GM12878 (cell line): ENCODE results near the gene TRAP1. TPM values are rescaled to one million over a fixed set of nuclear protein-coding genes. Genes with fewer than 3 reads are reported as not detected.

Source experiments
- ATAC-seq: fragments of 200-7000 bp; cut with Tn5 transposase; 3 replicates; pipeline ENCODE4 v1.9.1; 2020; ENCODE audit warnings: mild to moderate bottlenecking, moderate library complexity
- BruUV-seq: library from RNA; stranded (reverse); fragments of 400-500 nt; replicated peaks from 2 replicates; lab custom pipeline; 2021; lab: Mats Ljungman, UMichigan
- CTCF ChIA-PET: fragments of 300-600 bp; sonication (Branson Sonifier 250); formaldehyde crosslinking; extraction: SDS; loops from one replicate; lab custom pipeline; 2021; ENCODE audit warnings: inconsistent platforms; lab: Yijun Ruan, JAX
- POLR2A ChIA-PET: fragments of 350-600 bp; formaldehyde crosslinking; extraction: SDS; loops from one replicate; lab custom pipeline; 2021; ENCODE audit warnings: inconsistent platforms; lab: Charles Lee
- RAD21 ChIA-PET: fragments of 300-600 bp; sonication (Branson Sonifier 250); formaldehyde crosslinking; loops from one replicate; lab custom pipeline; 2023; ENCODE audit warnings: antibody characterized with exemption; ENCODE audit not compliant: unreplicated experiment; lab: Charles Lee
- SMC1A ChIA-PET: fragments of 300-600 bp; sonication (Branson Sonifier 250); formaldehyde crosslinking; loops from one replicate; lab custom pipeline; 2023; ENCODE audit not compliant: unreplicated experiment, uncharacterized antibody; lab: Charles Lee
- DNase-seq: peaks from one replicate; pipeline ENCODE4 v3.0.0-alpha.2; 2011; ENCODE audit warnings: low read depth, low spot score
- FAIRE-seq: peaks from 3 replicates; lab custom pipeline; 2011; peaks lifted over from hg19 to GRCh38; lab: Jason Lieb, UNC
- H2AFZ ChIP-seq: 2 replicates; pipeline ENCODE4 v1.6.0; 2011; ENCODE audit warnings: low read depth, low read length, control low read depth; ENCODE audit not compliant: control insufficient read depth
- H3K27ac ChIP-seq: 2 replicates; pipeline ENCODE4 v1.5.1; 2011; ENCODE audit warnings: control low read depth; ENCODE audit not compliant: control insufficient read depth, insufficient read depth
- H3K27me3 ChIP-seq, 2 experiments: replicated peaks in 1 of 2; 2 replicates each; pipeline versions ENCODE4 v1.6.0 to v1.6.1; 2011; ENCODE audit warnings: low read length in 1 of 2; ENCODE audit not compliant: control insufficient read depth in 2 of 2, insufficient read depth in 2 of 2
- H3K36me3 ChIP-seq, 2 experiments: 2 replicates each; pipeline ENCODE4 v1.5.1; 2011; ENCODE audit warnings: low read length in 1 of 2; ENCODE audit not compliant: control insufficient read depth in 2 of 2, insufficient read depth in 2 of 2
- H3K4me1 ChIP-seq: 2 replicates; pipeline ENCODE4 v1.6.1; 2011; ENCODE audit warnings: mild to moderate bottlenecking, low read length, moderate library complexity, mixed read lengths; ENCODE audit not compliant: control insufficient read depth, insufficient read depth
- H3K4me2 ChIP-seq: 2 replicates; pipeline ENCODE4 v1.6.0; 2011; ENCODE audit warnings: control low read depth; ENCODE audit not compliant: control insufficient read depth, insufficient read depth
- H3K4me3 ChIP-seq: fragments of 200-600 bp; sonication (generic); 2 replicates; pipeline ENCODE4 v1.5.1; 2016
- H3K79me2 ChIP-seq: 2 replicates; pipeline ENCODE4 v1.6.0; 2011; ENCODE audit warnings: low read length; ENCODE audit not compliant: control insufficient read depth, insufficient read depth
- H3K9ac ChIP-seq: 2 replicates; pipeline ENCODE4 v1.8.0; 2011; ENCODE audit warnings: low read length, control low read depth, mixed read lengths; ENCODE audit not compliant: control insufficient read depth, insufficient read depth
- H3K9me3 ChIP-seq: replicated peaks from 3 replicates; pipeline ENCODE4 v1.5.1; 2011; ENCODE audit warnings: mild to moderate bottlenecking, low read length; ENCODE audit not compliant: control insufficient read depth, insufficient read depth
- H4K20me1 ChIP-seq: 2 replicates; pipeline ENCODE4 v1.6.0; 2011; ENCODE audit not compliant: control insufficient read depth, insufficient read depth
- CBFB ChIP-seq: IDR thresholded peaks from 2 replicates; pipeline ENCODE4 v1.6.1; 2016; ENCODE audit warnings: antibody characterized with exemption, low read depth
- EED ChIP-seq: sonication (generic); IDR thresholded peaks from 2 replicates; pipeline ENCODE4 v1.6.1; 2016; ENCODE audit warnings: antibody characterized with exemption, low read depth
- IRF3 ChIP-seq: fragments of 450-650 bp; IDR thresholded peaks from 2 replicates; pipeline ENCODE4 v1.6.1; 2014; ENCODE audit warnings: mild to moderate bottlenecking
- JUNB ChIP-seq: IDR thresholded peaks from 2 replicates; pipeline ENCODE4 v1.6.1; 2016; ENCODE audit warnings: antibody characterized with exemption, mild to moderate bottlenecking
- NFIC ChIP-seq: IDR thresholded peaks from 2 replicates; pipeline ENCODE4 v1.6.1; 2012; ENCODE audit warnings: low read depth, mild to moderate bottlenecking, inconsistent platforms, low read length, moderate library complexity
- NFXL1 ChIP-seq: fragments of 450-650 bp; IDR thresholded peaks from 2 replicates; pipeline ENCODE4 v1.6.1; 2017; ENCODE audit warnings: antibody characterized with exemption, mild to moderate bottlenecking, borderline replicate concordance
- WGBS: methylation state at CpG from one replicate; pipeline ENCODE4 v1.1.6; 2016; ENCODE audit warnings: low lambda C conversion rate; ENCODE audit not compliant: insufficient replicate concordance, insufficient coverage; ENCODE audit errors: missing lambda C conversion rate; 5-methylcytosine and 5-hydroxymethylcytosine counted together
- in situ Hi-C: fragments of 300-500 bp; cut with MboI; formaldehyde crosslinking; loops from 9 replicates; pipeline ENCODE4 v1.14.3; 2018; ENCODE audit warnings: mixed read lengths
- intact Hi-C: fragments of 100-400 bp; cut with micrococcal nuclease; formaldehyde crosslinking; loops from one replicate; pipeline ENCODE4 v1.14.2; 2022; ENCODE audit not compliant: unreplicated experiment
- polyA plus RNA-seq, 11 experiments: library from polyadenylated mRNA; depleted of rRNA in 4 of 11; unstranded in 6 of 11; stranded (reverse) in 5 of 11; fragments of >200 nt; fragmentation: Nextera tagmentation in 4 of 11; fragmentation: Illumina TruSeq in 1 of 11; extraction: Ambion mirVana in 4 of 11; extraction: Trizol in 1 of 11; gene quantifications; 1 replicate in 1 of 11; 2 replicates in 10 of 11; pipeline versions ENCODE4 v1.2.1 to v1.2.3, GENCODE V29; 2011 to 2016; ENCODE audit warnings: inconsistent platforms in 2 of 11, missing spikeins in 2 of 11, low read depth in 1 of 11
- total RNA-seq, 4 experiments: library from RNA; depleted of rRNA in 3 of 4; stranded (reverse); fragments of >200 nt in 3 of 4; fragmentation: Illumina TruSeq in 1 of 4; extraction: Trizol in 1 of 4; gene quantifications; 2 replicates each; pipeline versions ENCODE4 v1.2.1 to v1.2.3, GENCODE V29; 2013 to 2021
- TF ChIP-seq, protein P1 (sequence below): fragments of 450-650 bp; IDR thresholded peaks from 2 replicates; pipeline ENCODE4 v1.6.1; 2017; ENCODE audit warnings: mild to moderate bottlenecking, low read depth, inconsistent platforms; ENCODE audit not compliant: poor library complexity, severe bottlenecking
- TF ChIP-seq, protein P2 (sequence below): fragments of 450-650 bp; IDR thresholded peaks from 2 replicates; pipeline ENCODE4 v1.6.1; 2017; ENCODE audit warnings: mild to moderate bottlenecking, moderate library complexity
- TF ChIP-seq, protein P3 (sequence below): IDR thresholded peaks from 2 replicates; pipeline ENCODE4 v1.6.1; 2011; ENCODE audit warnings: low read depth, mild to moderate bottlenecking, low read length, moderate library complexity, borderline replicate concordance; ENCODE audit errors: extremely low read depth

TRAP1 gene
- total and polyA plus RNA-seq, 10 of the 15 experiments (the other 5 are each of a cell fraction or from before 2014, with no cell fraction given), result 16.3 to 442 (median 241) TPM

- FAIRE-seq, result no peak
- 92% methylated on average over 6 of the region's 6 CpGs for WGBS
Measured at GRCh38 chr16:3645108-3645503, 72.2 kb downstream of the TRAP1 start.

More at GRCh38 chr16:3645108-3645503, 72.2 kb downstream of the TRAP1 start:
- no peaks in the 10 kb centered on the region for H4K20me1 ChIP-seq
- H3K27ac ChIP-seq, result no peak overlapping the region
- SMC1A ChIA-PET, result no interaction called here
- ATAC-seq, result no peak
- H3K4me2 ChIP-seq, result no peak overlapping the region
- RAD21 ChIA-PET, result no interaction called here
- H3K4me3 ChIP-seq, result no peak overlapping the region
- no peaks in the 10 kb centered on the region for H3K79me2 ChIP-seq
- no peak for DNase-seq
- no peak overlapping the region for H2AFZ ChIP-seq
- no peaks in the 10 kb centered on the region for H3K4me1 ChIP-seq
- peaks cover 0 to 10% of the 10 kb centered on the region in 2 experiments; a peak in 2 of 4 replicates for H3K36me3 ChIP-seq
- CTCF ChIA-PET, result interaction anchor here (0.9 kb wide), 1 partner anchor 10 kb away, joined by 5 read pairs; no protein-coding TSS in a partner anchor
- no TSS peak for BruUV-seq
- TF ChIP-seq, protein P1, sequence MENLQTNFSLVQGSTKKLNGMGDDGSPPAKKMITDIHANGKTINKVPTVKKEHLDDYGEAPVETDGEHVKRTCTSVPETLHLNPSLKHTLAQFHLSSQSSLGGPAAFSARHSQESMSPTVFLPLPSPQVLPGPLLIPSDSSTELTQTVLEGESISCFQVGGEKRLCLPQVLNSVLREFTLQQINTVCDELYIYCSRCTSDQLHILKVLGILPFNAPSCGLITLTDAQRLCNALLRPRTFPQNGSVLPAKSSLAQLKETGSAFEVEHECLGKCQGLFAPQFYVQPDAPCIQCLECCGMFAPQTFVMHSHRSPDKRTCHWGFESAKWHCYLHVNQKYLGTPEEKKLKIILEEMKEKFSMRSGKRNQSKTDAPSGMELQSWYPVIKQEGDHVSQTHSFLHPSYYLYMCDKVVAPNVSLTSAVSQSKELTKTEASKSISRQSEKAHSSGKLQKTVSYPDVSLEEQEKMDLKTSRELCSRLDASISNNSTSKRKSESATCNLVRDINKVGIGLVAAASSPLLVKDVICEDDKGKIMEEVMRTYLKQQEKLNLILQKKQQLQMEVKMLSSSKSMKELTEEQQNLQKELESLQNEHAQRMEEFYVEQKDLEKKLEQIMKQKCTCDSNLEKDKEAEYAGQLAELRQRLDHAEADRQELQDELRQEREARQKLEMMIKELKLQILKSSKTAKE, result no peak
- TF ChIP-seq JUNB, result no peak
- TF ChIP-seq, protein P2, sequence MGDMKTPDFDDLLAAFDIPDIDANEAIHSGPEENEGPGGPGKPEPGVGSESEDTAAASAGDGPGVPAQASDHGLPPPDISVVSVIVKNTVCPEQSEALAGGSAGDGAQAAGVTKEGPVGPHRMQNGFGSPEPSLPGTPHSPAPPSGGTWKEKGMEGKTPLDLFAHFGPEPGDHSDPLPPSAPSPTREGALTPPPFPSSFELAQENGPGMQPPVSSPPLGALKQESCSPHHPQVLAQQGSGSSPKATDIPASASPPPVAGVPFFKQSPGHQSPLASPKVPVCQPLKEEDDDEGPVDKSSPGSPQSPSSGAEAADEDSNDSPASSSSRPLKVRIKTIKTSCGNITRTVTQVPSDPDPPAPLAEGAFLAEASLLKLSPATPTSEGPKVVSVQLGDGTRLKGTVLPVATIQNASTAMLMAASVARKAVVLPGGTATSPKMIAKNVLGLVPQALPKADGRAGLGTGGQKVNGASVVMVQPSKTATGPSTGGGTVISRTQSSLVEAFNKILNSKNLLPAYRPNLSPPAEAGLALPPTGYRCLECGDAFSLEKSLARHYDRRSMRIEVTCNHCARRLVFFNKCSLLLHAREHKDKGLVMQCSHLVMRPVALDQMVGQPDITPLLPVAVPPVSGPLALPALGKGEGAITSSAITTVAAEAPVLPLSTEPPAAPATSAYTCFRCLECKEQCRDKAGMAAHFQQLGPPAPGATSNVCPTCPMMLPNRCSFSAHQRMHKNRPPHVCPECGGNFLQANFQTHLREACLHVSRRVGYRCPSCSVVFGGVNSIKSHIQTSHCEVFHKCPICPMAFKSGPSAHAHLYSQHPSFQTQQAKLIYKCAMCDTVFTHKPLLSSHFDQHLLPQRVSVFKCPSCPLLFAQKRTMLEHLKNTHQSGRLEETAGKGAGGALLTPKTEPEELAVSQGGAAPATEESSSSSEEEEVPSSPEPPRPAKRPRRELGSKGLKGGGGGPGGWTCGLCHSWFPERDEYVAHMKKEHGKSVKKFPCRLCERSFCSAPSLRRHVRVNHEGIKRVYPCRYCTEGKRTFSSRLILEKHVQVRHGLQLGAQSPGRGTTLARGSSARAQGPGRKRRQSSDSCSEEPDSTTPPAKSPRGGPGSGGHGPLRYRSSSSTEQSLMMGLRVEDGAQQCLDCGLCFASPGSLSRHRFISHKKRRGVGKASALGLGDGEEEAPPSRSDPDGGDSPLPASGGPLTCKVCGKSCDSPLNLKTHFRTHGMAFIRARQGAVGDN, result no peak
- TF ChIP-seq EED, result no peak
- TF ChIP-seq, protein P3, sequence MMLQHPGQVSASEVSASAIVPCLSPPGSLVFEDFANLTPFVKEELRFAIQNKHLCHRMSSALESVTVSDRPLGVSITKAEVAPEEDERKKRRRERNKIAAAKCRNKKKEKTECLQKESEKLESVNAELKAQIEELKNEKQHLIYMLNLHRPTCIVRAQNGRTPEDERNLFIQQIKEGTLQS, result no peak
- TF ChIP-seq NFXL1, result no peak
- no peak for TF ChIP-seq CBFB
- TF ChIP-seq IRF3, result no peak
- no peak for TF ChIP-seq NFIC
- TF ChIP-seq, all 136 proteins: peak for 0
- in situ Hi-C loops, result no loop called here
- POLR2A ChIA-PET, result no interaction called here
- H3K9me3 ChIP-seq, result no peaks in the 10 kb centered on the region
- H3K27me3 ChIP-seq, result no peaks in the 10 kb centered on the region
- intact Hi-C loops, result no loop called here
- H3K9ac ChIP-seq, result no peak overlapping the region
